Tibial artery (tissue), 4 donors: ENCODE data around the gene NME3.
A peak's percentile ranks its signal among the peaks of the same experiment; 100 is the strongest.
"Not testable (repeated sequence)": the region's sequence is repeated elsewhere in the genome, so short reads cannot be mapped to it uniquely, and the experiment has no call there.

Experiments
- DNase-seq, 2 donors: peaks; one replicate each; pipeline ENCODE4 v3.0.0-alpha.2; 2019
- H3K27ac ChIP-seq, 2 donors: fragments of 200-600 bp; sonication (generic) in 1 of 2; 1 replicate in 1 of 2; 2 replicates in 1 of 2; pipeline ENCODE4 v1.5.1; 2018 to 2019; ENCODE audit warnings: mild to moderate bottlenecking in 1 of 2
- H3K27me3 ChIP-seq, 2 donors: fragments of 200-600 bp; sonication (generic) in 1 of 2; one replicate each; pipeline versions ENCODE4 v1.5.1 to v1.6.0; 2016 to 2019
- H3K36me3 ChIP-seq, 3 donors: fragments of 200-600 bp; sonication (generic) in 2 of 3; one replicate each; pipeline ENCODE4 v1.5.1; 2016 to 2019; ENCODE audit warnings: mild to moderate bottlenecking in 2 of 3
- H3K4me1 ChIP-seq, 4 donors: fragments of 200-600 bp; sonication (generic) in 2 of 4; 1 replicate in 3 of 4; 2 replicates in 1 of 4; pipeline ENCODE4 v1.5.1; 2016 to 2019
- H3K4me3 ChIP-seq, 2 donors: fragments of 200-600 bp; sonication (generic) in 1 of 2; 1 replicate in 1 of 2; 2 replicates in 1 of 2; pipeline ENCODE4 v1.5.1; 2018 to 2019; ENCODE audit warnings: mild to moderate bottlenecking in 2 of 2
- H3K9me3 ChIP-seq, 3 donors: fragments of 200-600 bp; sonication (generic) in 1 of 3; one replicate each; pipeline ENCODE4 v1.5.1; 2016 to 2019
- CTCF ChIP-seq, 2 experiments: fragments of 200-600 bp in 1 of 2; fragments of 450-650 bp in 1 of 2; IDR thresholded peaks; one replicate each; pipeline ENCODE4 v1.5.1; 2017 to 2019; ENCODE audit warnings: antibody characterized with exemption in 2 of 2, mild to moderate bottlenecking in 1 of 2, moderate library complexity in 1 of 2
- intact Hi-C: fragments of 100-400 bp; cut with DNase I; formaldehyde crosslinking; loops from one replicate; pipeline ENCODE4 v1.15.0; 2023; ENCODE audit warnings: low total_unique reads

NME3 gene

DNA sequence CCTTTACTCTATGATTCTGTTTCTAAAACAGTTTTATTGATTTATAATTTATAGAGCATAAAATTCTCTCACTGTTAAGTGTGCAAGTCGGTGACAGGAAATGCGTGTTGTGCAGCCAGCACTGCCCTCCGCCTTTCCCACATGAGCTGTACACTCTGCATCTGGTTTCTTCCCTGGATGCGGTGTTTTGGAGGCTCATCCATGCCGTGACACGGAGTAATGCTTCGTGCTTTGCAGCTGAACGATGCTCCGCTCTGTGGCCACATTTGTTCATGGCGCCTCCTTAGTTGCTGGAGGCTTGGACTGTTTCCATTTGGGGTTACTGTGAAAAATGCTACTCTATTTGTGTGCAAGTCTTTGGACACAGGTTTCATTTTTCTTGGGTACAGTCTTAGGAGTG is 29.4 kb upstream of the NME3 start:
- intact Hi-C loops = no loop called here
- Histone ChIP-seq H3K4me3 (no peak overlapping the region), H3K4me1 (no peaks in the 10 kb centered on the region), H3K27me3 (no peaks in the 10 kb centered on the region), H3K9me3 (peaks cover 0 to 5% (median 0%) of the 10 kb centered on the region in 3 donors), H3K27ac (no peak overlapping the region), H3K36me3 (peaks cover 0 to 8% (median 0%) of the 10 kb centered on the region in 3 donors)
- TF ChIP-seq CTCF (IDR thresholded peaks at IDR 0.05) = no peak
- DNase-seq = no peak

- H3K4me1 ChIP-seq, DNase-seq, H3K4me3 ChIP-seq, H3K27ac ChIP-seq, intact Hi-C loops, H3K9me3 ChIP-seq, H3K27me3 ChIP-seq, H3K36me3 ChIP-seq: not testable (repeated sequence)
Observed at GRCh38 chr16:1799263-1799662, 27.9 kb upstream of the NME3 start.

DNA sequence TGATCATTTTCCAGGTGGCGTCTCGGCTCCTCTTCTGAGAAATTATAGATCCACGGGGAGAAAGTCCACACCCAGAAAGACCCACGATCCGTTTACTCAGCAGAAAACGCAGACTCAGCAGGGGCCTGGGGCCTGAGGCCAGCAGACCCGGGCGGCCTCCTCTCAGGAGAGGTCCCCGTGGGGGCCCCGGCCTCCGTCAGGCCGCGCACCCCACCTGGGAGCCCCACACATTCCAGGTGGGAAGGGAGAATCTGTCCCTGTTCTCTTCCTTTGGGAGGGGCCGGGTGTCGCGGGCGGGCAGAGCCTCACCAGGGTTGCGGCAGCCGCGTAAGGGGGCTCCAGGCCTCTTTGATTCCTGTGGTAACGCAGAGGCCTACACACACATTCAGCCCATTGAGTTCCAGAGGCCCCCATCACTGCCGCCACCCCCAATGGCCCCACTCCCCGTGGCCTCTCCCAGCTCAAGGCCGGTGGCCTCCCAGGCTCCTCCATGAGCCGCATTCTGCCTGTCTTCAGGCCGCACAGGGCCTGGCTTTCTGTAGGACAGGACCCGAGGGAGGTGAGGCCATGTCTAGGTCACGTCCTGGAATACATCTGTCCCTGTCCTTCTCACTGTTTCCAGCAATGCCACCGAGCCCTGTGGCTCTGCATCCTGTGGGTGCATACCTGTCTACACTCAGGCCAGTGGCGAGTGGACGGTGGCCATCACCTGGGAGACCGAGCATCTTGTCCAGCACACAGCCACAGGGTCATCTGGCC is 23.7 kb upstream of the NME3 start:
- peak in 1 of 2 donors; percentile 57 for DNase-seq
- H3K36me3 ChIP-seq = peaks cover 0 to 29% (median 8%) of the 10 kb centered on the region in 3 donors
- peaks cover 0 to 9% (median 0%) of the 10 kb centered on the region in 4 donors for H3K4me1 ChIP-seq
- no peak overlapping the region for H3K27ac ChIP-seq
- intact Hi-C loops = no loop called here
- TF ChIP-seq CTCF (IDR thresholded peaks at IDR 0.05) = no peak
- H3K4me3 ChIP-seq = no peak overlapping the region
- no peaks in the 10 kb centered on the region for H3K27me3 ChIP-seq
- peaks cover 0 to 5% (median 0%) of the 10 kb centered on the region in 3 donors for H3K9me3 ChIP-seq

DNA sequence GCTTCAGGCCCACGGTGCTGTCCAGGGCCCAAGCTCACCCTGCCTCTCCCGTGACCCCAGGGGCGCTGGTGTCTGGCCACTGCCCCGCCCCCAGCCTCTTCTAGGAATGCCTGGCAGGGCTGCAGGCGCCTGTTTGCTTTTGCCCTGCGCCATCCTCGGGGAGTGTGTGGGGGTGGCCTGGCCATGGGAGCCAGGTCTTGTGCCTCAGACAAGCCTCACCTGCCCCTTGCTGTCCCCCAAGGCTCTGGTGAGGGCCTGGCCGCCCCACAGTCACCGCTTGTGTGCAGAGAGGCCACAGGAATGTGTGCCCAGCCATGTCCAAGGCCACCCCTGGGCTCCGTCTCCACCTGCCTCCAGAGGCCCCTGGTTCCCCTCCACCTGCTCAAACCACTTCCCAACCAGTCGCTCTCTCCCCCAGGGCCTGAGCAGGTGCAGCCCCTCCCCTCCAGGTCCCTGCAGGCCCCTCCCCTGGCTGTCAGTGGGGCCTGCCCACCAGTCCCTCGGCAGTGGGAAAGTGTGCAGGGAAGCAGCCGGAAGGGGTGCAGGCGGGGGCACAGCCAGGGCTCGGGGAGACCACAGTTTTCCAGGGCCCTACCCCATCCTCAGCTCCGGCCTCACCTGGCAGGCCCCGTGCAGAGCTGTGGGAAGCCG is 23.0 kb upstream of the NME3 start:
- H3K4me1 ChIP-seq = peaks cover 0 to 9% (median 0%) of the 10 kb centered on the region in 4 donors
- intact Hi-C loops = no loop called here
- H3K9me3 ChIP-seq = peaks cover 0 to 5% (median 0%) of the 10 kb centered on the region in 3 donors
- H3K27me3 ChIP-seq = no peaks in the 10 kb centered on the region
- no peak overlapping the region for H3K4me3 ChIP-seq
- no peak for TF ChIP-seq CTCF (IDR thresholded peaks at IDR 0.05)
- peaks cover 0 to 36% (median 13%) of the 10 kb centered on the region in 3 donors for H3K36me3 ChIP-seq
- no peak overlapping the region for H3K27ac ChIP-seq
- DNase-seq = no peak

GRCh38 chr16:1793578-1794220 is 22.4 kb upstream of the NME3 start, which contains the start of gene IGFALS:
Gene IGFALS (minus strand): TSS chr16:1793705. CDS start chr16:1793652, 53 bp downstream.
- intact Hi-C loops = no loop called here
- no peak for TF ChIP-seq CTCF (IDR thresholded peaks at IDR 0.05)
- no peaks in the 10 kb centered on the region for H3K27me3 ChIP-seq
- H3K9me3 ChIP-seq = peaks cover 0 to 5% (median 0%) of the 10 kb centered on the region in 3 donors
- peaks cover 0 to 9% (median 0%) of the 10 kb centered on the region in 4 donors for H3K4me1 ChIP-seq
- H3K4me3 ChIP-seq = no peak within 1 kb of the TSS
- DNase-seq = no peak
- no peak within 1 kb of the TSS for H3K27ac ChIP-seq
- H3K36me3 ChIP-seq = peaks cover 3 to 43% (median 20%) of the 10 kb centered on the region in 3 donors
